GM18499 (cell line): ENCODE results near the gene SPAG5.

Experiments used
- ATAC-seq: cut with Tn5 transposase; IDR thresholded peaks from one replicate; pipeline ENCODE4 v1.9.1; 2021; ENCODE audit warnings: moderate number of reproducible peaks; ENCODE audit not compliant: insufficient read depth, unreplicated experiment

The SPAG5 gene

DNA sequence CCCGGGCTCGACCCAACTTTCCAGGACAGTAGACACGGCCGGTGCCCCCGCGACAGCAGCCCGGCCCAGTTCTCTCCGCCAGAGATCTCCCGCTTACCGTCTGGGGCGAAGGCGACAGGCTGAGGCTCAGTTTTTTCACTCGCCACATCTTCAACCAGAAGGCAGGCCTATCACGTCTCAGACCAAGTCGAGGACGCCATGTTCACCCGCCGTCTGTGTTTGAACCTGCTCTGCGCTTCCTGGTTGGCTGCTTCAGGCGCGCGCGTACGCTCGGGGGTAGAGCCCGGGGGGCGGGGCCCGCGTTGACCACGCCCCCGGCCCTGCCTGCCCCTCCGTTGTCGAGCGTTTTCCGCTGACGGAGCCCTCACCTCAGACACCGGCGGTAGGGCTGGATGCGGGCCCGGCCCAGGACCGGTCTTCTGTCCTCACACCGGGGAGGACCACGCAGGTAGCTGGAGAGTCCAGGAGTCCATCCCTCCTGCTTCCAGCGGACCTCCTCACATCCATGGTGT lies at the start of gene SPAG5:
Gene SPAG5 (minus strand): TSS at position 227 of the 512 bp plus-strand sequence. CDS start 79 bp downstream, at position 148.
- no peak for ATAC-seq

DNA sequence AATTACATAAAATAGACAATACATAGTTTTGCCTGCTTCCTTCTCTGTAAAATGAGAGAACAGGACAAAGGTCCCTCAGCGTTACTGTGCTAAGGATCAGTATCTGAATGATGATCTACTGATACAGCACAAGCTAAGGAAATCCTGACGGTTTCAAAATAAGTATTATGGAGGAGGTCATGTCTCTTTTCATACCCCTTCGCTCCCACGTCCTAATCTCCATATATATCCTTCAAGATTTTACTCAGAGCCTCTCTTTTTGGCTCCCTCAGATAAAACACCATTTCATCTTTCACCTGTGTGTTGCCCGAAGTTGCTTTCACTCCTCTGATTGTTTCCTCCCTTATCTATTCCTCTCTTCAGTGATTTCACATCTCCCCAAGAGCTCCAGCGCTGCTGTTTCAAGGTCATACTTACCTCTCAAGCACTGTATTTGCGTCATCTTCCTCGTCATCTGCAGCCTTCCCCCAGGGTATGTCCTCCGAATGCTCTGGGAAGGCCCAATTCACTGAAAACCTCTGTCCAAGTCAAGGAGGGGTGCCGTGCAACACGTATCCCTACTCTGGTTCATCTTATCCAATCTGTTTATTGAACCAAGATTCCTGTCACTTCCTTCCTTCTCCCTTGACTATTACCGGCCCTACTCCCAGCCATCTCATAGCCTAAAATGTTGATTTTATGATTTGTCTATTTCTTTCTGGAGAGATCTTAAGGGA lies 47.4 kb upstream of the SPAG5 start:
- ATAC-seq: no peak

DNA sequence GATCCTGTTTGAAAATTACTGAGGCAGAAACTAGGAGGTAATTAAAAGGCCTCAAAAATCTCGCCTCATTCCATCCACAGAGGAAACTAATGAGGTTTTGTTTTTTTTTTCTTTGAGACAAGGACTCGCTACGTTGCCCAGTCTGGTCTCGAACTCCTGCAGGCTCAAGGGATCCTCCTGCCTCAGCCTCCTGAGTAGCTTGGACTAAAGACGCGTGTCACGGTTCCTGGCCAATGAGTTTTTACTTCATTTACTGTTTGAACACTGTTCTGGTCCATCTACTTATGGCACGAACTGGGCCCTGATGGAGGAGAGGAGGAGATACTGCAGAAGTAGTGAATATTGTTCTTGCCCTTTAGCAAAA lies 46.7 kb upstream of the SPAG5 start:
- ATAC-seq: no peak

- no peak for ATAC-seq
Measured at GRCh38 chr17:28644787-28645575, 46.2 kb upstream of the SPAG5 start, which contains the start of gene BLTP2. Gene BLTP2, minus strand, starts transcription at chr17:28645158. Its CDS starts 102 bp downstream, at chr17:28645056.

- no peak for ATAC-seq
Measured at GRCh38 chr17:28643983-28644786, 45.4 kb upstream of the SPAG5 start.

DNA sequence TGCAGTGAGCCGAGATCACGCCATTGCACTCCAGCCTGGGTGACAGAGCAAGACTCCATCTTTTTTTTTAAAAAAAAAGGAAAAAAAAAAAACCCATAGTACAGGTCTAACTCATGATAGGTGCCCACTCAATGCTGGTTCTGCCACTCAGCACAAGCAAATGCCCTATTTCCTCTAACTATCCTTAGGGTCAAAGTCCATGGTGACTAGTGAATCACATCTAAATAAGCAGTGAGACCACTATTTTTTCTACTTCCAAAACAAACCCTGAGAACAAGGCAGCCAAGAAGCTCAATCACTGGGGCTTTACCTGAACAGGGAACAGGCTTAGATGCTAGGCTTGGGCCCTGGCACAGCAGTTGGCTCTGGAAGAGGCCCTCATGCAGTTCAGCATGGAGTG lies 42.8 kb upstream of the SPAG5 start:
- ATAC-seq: no peak

DNA sequence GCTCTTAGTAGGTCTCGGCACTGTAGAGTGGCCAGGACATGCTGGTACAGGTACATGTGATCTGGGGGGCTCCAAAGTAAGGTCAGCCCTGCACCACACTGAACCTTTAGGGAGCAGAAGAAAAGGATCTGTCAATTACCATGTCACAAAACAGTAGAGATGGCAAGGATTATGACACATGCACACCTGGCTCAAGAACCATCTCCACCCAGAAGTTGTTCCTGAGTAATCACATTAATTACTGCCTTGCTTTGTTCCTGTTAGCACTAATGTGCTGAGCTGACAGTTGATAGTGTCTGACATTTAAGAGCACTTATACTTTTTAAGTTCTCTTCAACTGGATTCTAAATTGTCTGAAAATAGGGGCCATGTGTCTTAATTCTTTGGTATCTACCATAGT lies 36.7 kb upstream of the SPAG5 start:
- ATAC-seq: no peak

DNA sequence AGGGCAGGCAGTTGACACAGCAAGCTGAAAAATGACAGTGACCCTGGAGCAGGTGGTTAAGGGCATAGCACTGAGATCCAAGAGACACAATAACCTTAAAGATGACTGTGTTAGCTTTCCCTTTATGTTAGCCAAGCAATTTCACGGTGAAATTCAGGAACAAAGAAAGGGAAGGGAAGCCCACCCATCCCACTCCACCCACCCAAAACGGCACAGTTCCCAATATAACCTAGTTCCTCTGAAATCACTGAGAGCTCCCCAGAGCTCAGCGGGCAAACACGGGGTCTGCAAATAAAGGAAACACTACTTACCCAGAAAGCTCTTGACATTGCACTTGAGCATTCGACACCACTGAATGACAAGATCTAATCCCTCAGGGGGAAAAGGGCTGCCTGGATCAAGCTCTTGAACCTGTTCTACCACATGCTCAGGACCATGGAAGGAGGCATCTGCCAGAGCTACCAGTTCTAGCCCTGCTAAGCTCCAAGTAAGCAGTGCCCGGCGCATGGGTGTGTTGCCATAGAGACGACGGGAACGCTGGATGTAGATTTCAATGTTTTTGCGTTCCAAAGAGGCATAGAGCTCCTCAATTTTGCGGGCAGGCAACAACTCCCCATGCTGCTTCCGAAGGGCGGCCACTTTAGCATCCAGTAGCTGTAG lies 35.5 kb upstream of the SPAG5 start:
- ATAC-seq: no peak

DNA sequence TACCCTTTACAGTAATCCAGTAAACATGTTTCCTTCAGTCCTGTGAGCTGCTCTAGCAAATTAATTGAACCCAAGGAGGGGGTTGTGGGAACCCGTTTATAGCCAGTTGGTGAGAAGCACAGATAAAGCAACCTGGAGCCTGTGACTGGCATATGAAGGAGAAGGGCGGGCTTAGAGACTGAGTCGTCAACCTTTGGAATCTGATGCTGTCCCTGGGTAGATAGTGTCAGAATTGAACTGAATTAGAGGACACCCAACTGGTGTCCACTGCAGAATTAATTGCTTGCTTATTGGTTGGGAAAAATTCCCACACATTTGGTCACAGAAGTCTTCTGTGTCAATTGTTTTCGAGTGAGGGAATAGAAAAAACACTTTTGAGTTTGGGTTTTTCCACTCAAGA lies 28.0 kb upstream of the SPAG5 start:
- ATAC-seq: no peak

GRCh38 chr17:28624148-28624547 lies 25.3 kb upstream of the SPAG5 start:
- no peak for ATAC-seq

- no peak for ATAC-seq
Measured at GRCh38 chr17:28623696-28624095, 24.9 kb upstream of the SPAG5 start.

DNA sequence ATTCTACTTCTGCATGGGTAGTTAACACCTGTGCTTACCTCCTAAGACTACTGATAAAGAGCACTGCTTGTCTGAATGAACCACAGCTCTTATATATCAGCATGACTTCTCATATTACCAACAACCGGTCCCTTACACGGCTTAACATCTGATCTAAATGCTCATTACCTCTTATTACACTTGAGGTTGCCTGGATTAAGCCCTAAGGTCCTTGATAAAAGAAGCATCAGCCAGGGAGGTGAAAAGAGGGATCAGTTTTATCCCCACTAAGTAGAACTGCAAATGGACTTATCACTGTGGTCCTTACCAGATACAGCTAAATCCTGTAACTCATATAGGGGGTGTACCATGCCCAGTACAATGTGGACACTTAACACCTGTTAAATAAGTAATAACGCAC lies 23.4 kb upstream of the SPAG5 start:
- no peak for ATAC-seq

DNA sequence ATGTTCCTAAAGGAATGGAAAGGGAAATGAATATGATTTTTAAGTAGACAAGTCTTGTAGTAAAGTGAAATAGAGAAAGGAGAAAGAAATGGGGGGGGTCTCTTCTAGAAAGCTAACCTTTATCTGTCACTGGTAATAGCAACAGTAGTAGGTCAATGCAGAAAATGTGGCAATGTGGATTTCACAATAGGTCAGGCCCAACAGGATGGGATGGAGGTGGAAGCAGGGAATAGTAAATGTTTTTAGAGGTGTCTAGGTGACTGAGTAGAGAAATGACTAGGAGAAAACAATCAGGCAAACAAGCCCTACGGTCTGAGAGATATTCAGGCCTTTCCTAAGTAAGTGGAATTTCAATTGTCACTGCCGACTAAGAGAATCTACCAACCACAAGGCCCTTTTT lies 21.2 kb upstream of the SPAG5 start:
- no peak for ATAC-seq

DNA sequence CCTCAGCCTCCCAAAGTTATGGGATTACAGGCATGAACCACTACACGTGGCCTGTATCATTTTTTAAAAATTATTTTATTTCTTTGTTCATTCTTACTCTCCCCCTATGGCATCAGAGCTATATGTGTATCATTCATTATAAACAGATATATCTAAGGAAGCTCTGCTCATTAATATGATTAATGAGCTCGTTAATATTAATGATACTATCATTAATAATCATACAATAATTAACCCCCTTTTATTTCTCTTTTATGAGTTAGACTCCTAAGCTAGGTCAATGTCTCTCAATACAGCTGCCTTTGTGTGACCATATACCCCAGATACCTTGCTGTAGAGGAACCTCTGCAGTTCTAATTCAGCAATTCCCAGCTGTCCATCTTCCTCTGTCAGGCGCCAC lies 19.6 kb upstream of the SPAG5 start:
- ATAC-seq: no peak

DNA sequence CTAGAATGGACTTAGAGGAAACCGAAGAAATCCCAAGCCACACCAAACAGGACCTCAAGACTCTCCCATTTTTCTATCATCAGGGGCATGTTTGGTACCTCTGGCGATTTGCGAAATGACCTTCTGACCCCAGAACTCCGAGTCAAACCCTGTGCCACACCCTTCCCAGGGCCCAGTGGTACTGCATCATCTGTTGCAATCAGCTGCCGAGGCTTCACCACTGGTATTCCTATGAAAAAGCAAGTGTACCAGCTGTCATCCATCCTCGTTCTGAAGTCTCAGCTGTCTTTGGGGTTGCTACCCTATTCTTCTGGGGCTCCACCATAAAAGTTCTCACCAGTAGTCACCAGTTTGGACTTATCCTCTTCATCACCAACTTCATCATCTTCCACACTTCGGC lies 17.5 kb upstream of the SPAG5 start:
- ATAC-seq: no peak

DNA sequence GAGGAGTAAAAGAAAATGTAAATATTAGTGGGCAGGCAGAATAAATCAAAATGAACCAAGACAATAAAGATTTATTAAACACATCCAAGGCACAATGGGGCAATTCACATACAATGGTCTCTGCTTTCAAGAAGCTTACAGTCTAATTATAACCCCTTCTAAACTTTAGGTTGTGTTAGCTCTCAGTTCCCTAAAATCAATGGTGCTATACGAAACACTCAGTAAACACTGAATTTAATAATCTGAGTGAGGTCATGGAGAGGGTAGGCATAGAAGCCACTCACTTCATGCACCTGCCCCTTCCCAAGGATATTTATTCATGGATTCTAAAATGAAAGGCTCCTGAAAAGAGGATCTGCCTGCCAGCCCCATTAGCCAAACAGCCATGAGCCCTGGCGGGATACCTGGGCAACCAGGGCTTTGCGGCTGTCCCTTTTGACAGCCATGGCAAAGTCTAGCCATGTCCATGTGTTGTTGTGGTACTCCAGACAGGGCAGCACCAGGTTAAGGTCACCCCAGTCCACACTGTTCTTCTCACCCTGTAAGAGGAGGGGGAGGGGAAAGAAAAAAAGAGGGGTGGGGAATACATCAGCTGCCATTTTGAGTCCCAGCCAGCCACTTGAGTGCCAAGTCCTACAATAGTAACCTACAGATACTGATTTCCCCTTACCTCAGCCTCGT lies 16.6 kb upstream of the SPAG5 start:
- no peak for ATAC-seq

DNA sequence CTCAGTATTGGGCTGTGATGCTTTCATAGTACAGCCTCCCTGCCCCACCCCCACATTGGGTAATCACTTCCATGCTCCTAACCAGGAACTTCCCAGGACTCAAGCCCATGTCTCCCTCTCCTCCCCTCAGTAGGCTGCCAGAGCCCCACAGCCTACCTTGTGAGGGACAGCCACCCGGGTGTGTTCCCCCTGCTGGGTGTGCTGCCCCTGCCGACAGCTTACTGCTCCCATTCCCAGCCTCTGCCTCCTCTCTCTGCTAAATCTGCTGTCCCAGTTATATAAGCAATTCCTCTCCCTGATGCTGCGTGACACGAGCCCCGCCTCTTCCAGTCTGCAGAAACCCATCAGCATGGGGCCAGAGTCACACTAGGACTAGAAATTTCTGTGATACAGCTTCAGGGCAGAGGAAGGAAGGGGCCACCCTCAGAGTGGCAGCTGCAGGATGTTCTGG lies 15.1 kb upstream of the SPAG5 start, which contains the start of gene RSKR:
Gene RSKR (minus strand): TSS at position 255 of the 451 bp plus-strand sequence. CDS start 24 bp downstream, at position 231.
- no peak for ATAC-seq

DNA sequence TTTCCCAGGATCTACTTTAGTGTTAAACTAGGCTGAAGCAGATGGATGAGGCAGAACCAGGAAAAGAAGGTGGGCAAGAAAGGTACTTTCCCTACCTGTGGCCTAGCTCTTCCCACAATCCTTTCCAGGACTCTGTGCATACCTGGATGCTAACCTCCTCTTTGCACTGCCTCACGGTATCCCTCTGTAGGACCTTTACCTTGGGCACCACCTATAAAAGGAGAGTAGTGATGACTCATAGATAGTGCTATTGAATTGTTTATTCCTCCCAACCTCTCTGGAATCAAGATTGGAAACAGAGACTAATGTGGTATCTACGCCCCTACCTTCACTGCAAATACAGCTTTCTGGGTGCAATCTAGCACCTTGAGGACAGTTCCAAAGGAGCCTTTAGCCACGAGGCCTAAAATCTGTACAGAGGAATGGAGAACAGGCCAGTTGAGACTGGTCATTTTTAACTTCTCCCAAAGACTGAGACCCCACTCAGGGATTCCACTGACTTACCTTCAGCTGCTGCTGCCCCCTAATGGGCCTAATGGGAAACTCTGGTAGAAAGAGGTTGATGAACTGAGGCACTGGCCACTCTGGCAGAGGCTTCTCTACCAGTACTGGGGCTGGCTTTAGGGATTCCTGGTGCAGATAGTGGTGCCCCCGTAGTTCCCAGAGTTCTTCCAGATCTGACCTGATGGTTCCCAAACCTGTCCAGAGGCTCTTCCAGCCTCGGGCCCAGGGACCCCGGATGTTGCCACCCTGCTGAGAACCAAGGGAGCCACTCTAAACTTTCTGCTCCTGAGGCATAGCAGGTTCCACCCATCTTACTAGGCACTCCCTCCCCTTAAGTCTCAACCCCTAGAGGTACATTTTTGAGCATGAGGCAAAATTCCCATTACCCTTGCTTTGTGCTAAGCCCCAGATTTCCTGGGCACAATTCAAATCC lies 14.4 kb upstream of the SPAG5 start:
- ATAC-seq: no peak
